Glomerular visceral epithelial cell (primary cell): ENCODE data around the gene ERICH2.

ENCODE experiments used
- DNase-seq: peaks from one replicate; pipeline ENCODE4 v3.0.0-alpha.2; 2016; ENCODE audit errors: extremely low spot score

Gene ERICH2

DNA sequence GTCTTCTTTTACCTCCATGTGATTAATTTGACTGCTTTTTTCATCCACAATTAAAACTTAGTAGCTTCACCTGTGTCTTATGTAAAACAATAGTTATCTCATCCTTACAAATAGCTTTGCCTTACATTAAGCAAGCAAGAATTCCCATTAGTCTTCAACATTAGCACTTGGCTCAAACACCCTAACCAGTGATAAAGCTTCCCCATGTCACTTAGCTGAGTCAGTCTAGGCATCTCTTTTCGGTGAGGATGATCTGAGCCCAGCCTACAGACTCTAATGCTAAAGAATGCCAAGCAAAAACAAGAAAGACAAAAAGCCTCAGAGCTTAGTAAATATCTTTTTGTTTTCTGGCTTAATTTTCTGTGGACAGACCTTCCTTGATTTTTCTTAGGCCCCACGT is 72.6 kb downstream of the ERICH2 start:
- DNase-seq = peak; percentile 25

- peak; percentile 54 for DNase-seq
These were observed 73.5 kb downstream of the ERICH2 start for GRCh38 chr2:170843656-170844055.

GRCh38 chr2:170845343-170845742 is 75.2 kb downstream of the ERICH2 start:
- DNase-seq = no peak

DNA sequence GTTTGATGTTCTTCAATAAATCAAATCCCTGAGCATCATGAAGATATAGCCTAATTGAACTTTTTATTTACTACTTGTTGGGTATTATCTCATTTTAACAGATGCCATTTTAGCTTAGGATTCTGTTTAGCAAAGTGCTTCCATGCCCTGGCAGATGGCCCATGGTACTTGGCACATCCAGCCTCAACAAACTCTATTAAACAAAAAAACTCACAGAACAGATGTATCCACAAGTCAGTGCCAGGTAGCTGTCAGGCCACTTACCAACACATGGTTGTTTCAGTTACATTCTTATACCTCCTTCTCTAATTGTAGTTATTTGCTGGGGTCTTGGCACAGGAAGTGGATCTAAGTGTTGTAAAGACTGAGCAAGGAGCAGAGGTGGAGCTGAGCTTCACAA is 76.1 kb downstream of the ERICH2 start:
- no peak for DNase-seq

DNA sequence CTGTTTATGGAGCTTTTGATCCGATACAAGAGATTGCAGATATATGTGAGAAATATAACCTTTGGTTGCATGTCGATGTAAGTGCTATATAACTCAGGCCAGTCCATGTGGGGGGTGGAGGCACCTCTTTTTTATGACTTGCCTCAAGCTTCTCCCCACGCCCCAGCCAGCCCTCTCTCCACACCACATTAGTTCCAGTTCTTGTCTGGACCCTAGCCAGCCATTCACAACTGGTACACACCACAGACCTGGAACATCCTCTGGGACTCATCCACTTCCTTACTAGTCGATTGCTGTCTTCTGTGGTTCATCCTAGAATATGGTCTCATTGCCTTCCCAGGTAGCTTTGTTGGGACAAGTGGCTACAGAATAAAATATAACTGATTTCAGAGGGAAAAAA is 77.5 kb downstream of the ERICH2 start:
- no peak for DNase-seq
